Measurements from ENCODE around the gene ARHGAP31. TPM values are rescaled to one million over a fixed set of nuclear protein-coding genes. Genes with fewer than 3 reads are reported as not detected.
A peak's percentile ranks its signal among the peaks of the same experiment; 100 is the strongest.

ARHGAP31 gene
- total RNA-seq, 1 donor from 2014 or later: 114 TPM

- Mint-ChIP-seq H3K36me3 (ENCODE audit: low read depth, unreplicated experiment) (peaks cover 39% of the 10 kb centered on the region), H3K4me1 (ENCODE audit: unreplicated experiment) (peaks cover 41% of the 10 kb centered on the region), H3K4me3 (ENCODE audit: unreplicated experiment) (no peak overlapping the region), H3K27me3 (ENCODE audit: unreplicated experiment) (peaks cover 6% of the 10 kb centered on the region), H3K9me3 (ENCODE audit: unreplicated experiment) (no peaks in the 10 kb centered on the region), H3K27ac (ENCODE audit: unreplicated experiment) (no peak overlapping the region)
- no peak for DNase-seq (ENCODE audit: low spot score)
- no peak for TF ChIP-seq CTCF (IDR thresholded peaks at IDR 0.05; ENCODE audit: unreplicated experiment)
Measured at GRCh38 chr3:119338754-119339153, 44.6 kb downstream of the ARHGAP31 start.

- H3K27me3 Mint-ChIP-seq (ENCODE audit: unreplicated experiment): peaks cover 4% of the 10 kb centered on the region
Measured at GRCh38 chr3:119340014-119340413, 45.8 kb downstream of the ARHGAP31 start.

GRCh38 chr3:119340446-119340845 is 46.3 kb downstream of the ARHGAP31 start:
- DNase-seq (ENCODE audit: low spot score): no peak
- Mint-ChIP-seq H3K9me3 (ENCODE audit: unreplicated experiment) (no peaks in the 10 kb centered on the region), H3K36me3 (ENCODE audit: low read depth, unreplicated experiment) (peaks cover 24% of the 10 kb centered on the region), H3K4me1 (ENCODE audit: unreplicated experiment) (peaks cover 36% of the 10 kb centered on the region), H3K4me3 (ENCODE audit: unreplicated experiment) (no peak overlapping the region), H3K27ac (ENCODE audit: unreplicated experiment) (no peak overlapping the region), H3K27me3 (ENCODE audit: unreplicated experiment) (peaks cover 4% of the 10 kb centered on the region)
- no peak for TF ChIP-seq CTCF (IDR thresholded peaks at IDR 0.05; ENCODE audit: unreplicated experiment)

More at GRCh38 chr3:119340014-119340413, 45.8 kb downstream of the ARHGAP31 start:
- DNase-seq (ENCODE audit: low spot score): no peak
- Mint-ChIP-seq H3K4me1 (ENCODE audit: unreplicated experiment) (peaks cover 36% of the 10 kb centered on the region), H3K4me3 (ENCODE audit: unreplicated experiment) (no peak overlapping the region), H3K9me3 (ENCODE audit: unreplicated experiment) (no peaks in the 10 kb centered on the region), H3K36me3 (ENCODE audit: low read depth, unreplicated experiment) (peaks cover 29% of the 10 kb centered on the region), H3K27ac (ENCODE audit: unreplicated experiment) (no peak overlapping the region)
- TF ChIP-seq CTCF (IDR thresholded peaks at IDR 0.05; ENCODE audit: unreplicated experiment): no peak

GRCh38 chr3:119342176-119342575 is 48.0 kb downstream of the ARHGAP31 start:
- H3K4me3 Mint-ChIP-seq (ENCODE audit: unreplicated experiment): no peak overlapping the region
- H3K36me3 Mint-ChIP-seq (ENCODE audit: low read depth, unreplicated experiment): peaks cover 24% of the 10 kb centered on the region
- H3K27ac Mint-ChIP-seq (ENCODE audit: unreplicated experiment): no peak overlapping the region
- peaks cover 6% of the 10 kb centered on the region for H3K27me3 Mint-ChIP-seq (ENCODE audit: unreplicated experiment)
- peaks cover 52% of the 10 kb centered on the region for H3K4me1 Mint-ChIP-seq (ENCODE audit: unreplicated experiment)
- no peak for DNase-seq (ENCODE audit: low spot score)
- TF ChIP-seq CTCF (IDR thresholded peaks at IDR 0.05; ENCODE audit: unreplicated experiment): no peak
- no peaks in the 10 kb centered on the region for H3K9me3 Mint-ChIP-seq (ENCODE audit: unreplicated experiment)

- Mint-ChIP-seq H3K4me3 (ENCODE audit: unreplicated experiment) (no peak overlapping the region), H3K9me3 (ENCODE audit: unreplicated experiment) (no peaks in the 10 kb centered on the region), H3K27me3 (ENCODE audit: unreplicated experiment) (peaks cover 6% of the 10 kb centered on the region), H3K27ac (ENCODE audit: unreplicated experiment) (peak overlapping the region; percentile 57), H3K36me3 (ENCODE audit: low read depth, unreplicated experiment) (peaks cover 26% of the 10 kb centered on the region), H3K4me1 (ENCODE audit: unreplicated experiment) (peaks cover 62% of the 10 kb centered on the region)
- TF ChIP-seq CTCF (IDR thresholded peaks at IDR 0.05; ENCODE audit: unreplicated experiment): no peak
- DNase-seq (ENCODE audit: low spot score): no peak
Measured at GRCh38 chr3:119343719-119344118, 49.5 kb downstream of the ARHGAP31 start.

All from endothelial cell (in vitro differentiated cells).